Activated CD8-positive, alpha-beta T cell treated with anti-CD3 and anti-CD28 coated beads for 36 hours (primary cell): ENCODE data around the gene ARMC8. TPM values are rescaled to one million over a fixed set of nuclear protein-coding genes. Genes with fewer than 3 reads are reported as not detected.

Experiments used
- ATAC-seq: fragments of 200-7000 bp; cut with Tn5 transposase; one replicate; pipeline ENCODE4 v1.10.0; 2021; ENCODE audit warnings: mild to moderate bottlenecking, moderate library complexity
- CTCF ChIA-PET: fragments of 350-600 bp; sonication (Branson Sonifier 250); formaldehyde crosslinking; loops from one replicate; lab custom pipeline; 2021; ENCODE audit warnings: antibody characterized with exemption; lab: Charles Lee
- POLR2A ChIA-PET: fragments of 350-600 bp; sonication (Branson Sonifier 250); formaldehyde crosslinking; loops from one replicate; lab custom pipeline; 2021; ENCODE audit warnings: antibody characterized with exemption; lab: Charles Lee
- DNase-seq: peaks from one replicate; pipeline ENCODE4 v3.0.0-alpha.2; 2020
- H3K27ac Mint-ChIP-seq: one replicate; pipeline ENCODE4 v1.8.0; 2021; ENCODE audit warnings: mild to moderate bottlenecking, mixed read lengths
- H3K27me3 Mint-ChIP-seq: one replicate; pipeline ENCODE4 v1.8.0; 2021; ENCODE audit warnings: mixed read lengths
- H3K36me3 Mint-ChIP-seq: one replicate; pipeline ENCODE4 v1.8.0; 2021; ENCODE audit warnings: low read depth, mixed read lengths
- H3K4me1 Mint-ChIP-seq: one replicate; pipeline ENCODE4 v1.8.0; 2021; ENCODE audit warnings: low read depth, mixed read lengths
- H3K4me3 Mint-ChIP-seq: one replicate; pipeline ENCODE4 v1.8.0; 2021; ENCODE audit warnings: mild to moderate bottlenecking, moderate library complexity, mixed read lengths
- H3K9me3 Mint-ChIP-seq: one replicate; pipeline ENCODE4 v1.8.0; 2021; ENCODE audit warnings: mixed read lengths
- CTCF ChIP-seq: fragments of 200-600 bp; IDR thresholded peaks from one replicate; pipeline ENCODE4 v1.8.0; 2022; ENCODE audit warnings: antibody characterized with exemption, mild to moderate bottlenecking
- intact Hi-C: fragments of 100-400 bp; cut with micrococcal nuclease; formaldehyde crosslinking; loops from one replicate; pipeline ENCODE4 v1.10.0; 2022
- total RNA-seq, 2 experiments: library from RNA; stranded (reverse); gene quantifications; one replicate each; pipeline ENCODE4 v1.2.3, GENCODE V29; 2021

ARMC8 gene
- total RNA-seq, 2 experiments from 2014 or later, result 48.1 to 51.4 TPM

- no peaks in the 10 kb centered on the region for H3K9me3 Mint-ChIP-seq
- no peak for ATAC-seq
- intact Hi-C loops, result no loop called here
- no peak for TF ChIP-seq CTCF
- ChIA-PET CTCF (interaction anchor here (0.8 kb wide), 1 partner anchor 92 kb away, joined by 3 read pairs; no protein-coding TSS in a partner anchor), POLR2A (no interaction called here)
- no peak for DNase-seq
- H3K27me3 Mint-ChIP-seq, result no peaks in the 10 kb centered on the region
- peak overlapping the region; percentile 25 for H3K27ac Mint-ChIP-seq
- peaks cover 28% of the 10 kb centered on the region for H3K36me3 Mint-ChIP-seq
- peaks cover 6% of the 10 kb centered on the region for H3K4me1 Mint-ChIP-seq
- H3K4me3 Mint-ChIP-seq, result no peak overlapping the region
Observed at GRCh38 chr3:138271189-138271794, 84.2 kb downstream of the ARMC8 start.

GRCh38 chr3:138281561-138281960, 94.5 kb downstream of the ARMC8 start:
- no peaks in the 10 kb centered on the region for H3K4me1 Mint-ChIP-seq
- TF ChIP-seq CTCF, result no peak
- ATAC-seq (no peak), DNase-seq (no peak)
- H3K36me3 Mint-ChIP-seq, result peaks cover 19% of the 10 kb centered on the region
- ChIA-PET POLR2A (interaction anchor here (1.3 kb wide), 1 partner anchor 9 kb away, joined by 3 read pairs; no protein-coding TSS in a partner anchor), CTCF (no interaction called here)
- peak overlapping the region; percentile 17 for H3K27ac Mint-ChIP-seq
- intact Hi-C loops, result no loop called here
- no peak overlapping the region for H3K4me3 Mint-ChIP-seq
- no peaks in the 10 kb centered on the region for H3K9me3 Mint-ChIP-seq
- no peaks in the 10 kb centered on the region for H3K27me3 Mint-ChIP-seq

GRCh38 chr3:138282836-138283235, 95.7 kb downstream of the ARMC8 start:
- POLR2A ChIA-PET, result interaction anchor here (1.6 kb wide), 1 partner anchor 66 kb away, joined by 4 read pairs; no protein-coding TSS in a partner anchor
- H3K27ac Mint-ChIP-seq, result no peak overlapping the region
- H3K4me3 Mint-ChIP-seq, result no peak overlapping the region
- DNase-seq, result no peak
- CTCF ChIA-PET, result interaction anchor here (1.0 to 1.6 kb wide), 3 partner anchors 13 to 46 kb away, joined by 3 to 9 read pairs (median 3); no protein-coding TSS in a partner anchor
- H3K4me1 Mint-ChIP-seq, result no peaks in the 10 kb centered on the region
- H3K36me3 Mint-ChIP-seq, result peaks cover 15% of the 10 kb centered on the region
- ATAC-seq, result no peak
- no peaks in the 10 kb centered on the region for H3K27me3 Mint-ChIP-seq
- no peaks in the 10 kb centered on the region for H3K9me3 Mint-ChIP-seq
- intact Hi-C loops, result no loop called here
- TF ChIP-seq CTCF, result no peak

- intact Hi-C loops, result no loop called here
- Mint-ChIP-seq H3K4me3 (no peak overlapping the region), H3K4me1 (peaks cover 2% of the 10 kb centered on the region), H3K36me3 (peaks cover 20% of the 10 kb centered on the region), H3K9me3 (no peaks in the 10 kb centered on the region), H3K27ac (no peak overlapping the region), H3K27me3 (no peaks in the 10 kb centered on the region)
- CTCF ChIA-PET, result interaction anchor here (1.0 to 1.6 kb wide), 4 partner anchors 14 to 103 kb away, joined by 3 to 9 read pairs (median 4); no protein-coding TSS in a partner anchor
- ATAC-seq, result no peak
- POLR2A ChIA-PET, result interaction anchor here (0.7 to 1.6 kb wide), 2 partner anchors 67 to 103 kb away, joined by 3 to 4 read pairs; no protein-coding TSS in a partner anchor
- DNase-seq, result no peak
- no peak for TF ChIP-seq CTCF
Observed at GRCh38 chr3:138284079-138284478, 97.0 kb downstream of the ARMC8 start.

GRCh38 chr3:138284957-138285477, 97.9 kb downstream of the ARMC8 start:
- Mint-ChIP-seq H3K36me3 (peaks cover 29% of the 10 kb centered on the region), H3K9me3 (no peaks in the 10 kb centered on the region), H3K4me1 (peaks cover 5% of the 10 kb centered on the region), H3K4me3 (no peak overlapping the region), H3K27me3 (no peaks in the 10 kb centered on the region), H3K27ac (no peak overlapping the region)
- CTCF ChIA-PET, result interaction anchor here (1.6 kb wide), 1 partner anchor 99 kb away, joined by 4 read pairs; no protein-coding TSS in a partner anchor
- DNase-seq (no peak), ATAC-seq (no peak)
- POLR2A ChIA-PET, result no interaction called here
- intact Hi-C loops, result no loop called here
- no peak for TF ChIP-seq CTCF
